Testis (tissue), 2 donors: ENCODE measurements around the gene CHTF8.

Experiments used
- CTCF ChIP-seq, 3 experiments: fragments of 450-650 bp in 2 of 3; fragments of 200-600 bp in 1 of 3; sonication (generic) in 1 of 3; IDR thresholded peaks; one replicate each; pipeline ENCODE4 v1.5.1; 2016 to 2019; ENCODE audit warnings: antibody characterized with exemption in 3 of 3, mild to moderate bottlenecking in 2 of 3, moderate library complexity in 1 of 3
- POLR2A ChIP-seq: fragments of 450-650 bp; IDR thresholded peaks from one replicate; pipeline ENCODE4 v1.6.1; 2017; ENCODE audit warnings: antibody characterized with exemption, mild to moderate bottlenecking, moderate library complexity

DNA sequence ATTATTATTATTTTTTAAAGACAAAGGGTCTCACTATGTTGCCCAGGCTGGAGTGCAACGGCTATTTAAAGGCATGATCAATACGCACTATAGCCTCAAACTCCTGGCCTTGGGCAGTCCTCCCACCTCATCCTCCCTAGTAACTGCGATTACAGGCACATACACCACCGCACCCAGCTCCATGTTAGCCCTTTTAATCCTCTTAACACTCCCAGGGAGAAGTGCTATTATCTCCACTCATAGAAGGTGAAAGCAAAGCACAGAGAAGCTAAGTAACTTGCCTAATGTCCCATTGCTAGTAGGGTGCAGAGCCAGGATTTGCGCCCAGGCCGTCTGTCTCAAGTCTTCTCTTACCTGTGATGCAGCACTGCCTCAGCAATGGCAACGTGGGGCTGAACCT is 22.0 kb downstream of the CHTF8 start:
- TF ChIP-seq CTCF (IDR thresholded peaks at IDR 0.05) (no peak), POLR2A (no peak)
